ENCODE data around the gene SLC9C2.
"Not testable (repeated sequence)": the region's sequence is repeated elsewhere in the genome, so short reads cannot be mapped to it uniquely, and the experiment has no call there.

SLC9C2 gene

DNA sequence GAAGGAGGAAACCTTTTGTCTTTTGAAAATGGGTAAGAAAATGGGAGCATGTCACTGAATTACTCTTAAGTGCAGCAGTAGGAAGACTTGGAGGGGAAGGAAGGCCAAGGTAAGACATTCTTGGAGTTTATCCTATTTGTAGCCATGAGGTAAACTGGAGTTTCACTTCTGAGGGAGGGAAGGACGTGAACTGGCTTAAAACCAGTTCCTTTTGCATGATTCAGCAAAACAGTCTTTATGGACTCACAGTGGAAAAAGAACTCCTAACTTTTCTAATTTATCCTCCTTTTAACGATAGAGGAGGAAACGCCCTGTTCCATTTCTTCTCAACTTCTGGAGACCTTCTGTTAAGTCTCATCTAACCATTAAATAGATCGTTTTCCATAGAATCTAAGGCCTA, 123.2 kb downstream of the SLC9C2 start:
- DNase-seq: no peak

- no peak for DNase-seq
These were observed 124.7 kb downstream of the SLC9C2 start for GRCh38 chr1:173478094-173478674.

DNA sequence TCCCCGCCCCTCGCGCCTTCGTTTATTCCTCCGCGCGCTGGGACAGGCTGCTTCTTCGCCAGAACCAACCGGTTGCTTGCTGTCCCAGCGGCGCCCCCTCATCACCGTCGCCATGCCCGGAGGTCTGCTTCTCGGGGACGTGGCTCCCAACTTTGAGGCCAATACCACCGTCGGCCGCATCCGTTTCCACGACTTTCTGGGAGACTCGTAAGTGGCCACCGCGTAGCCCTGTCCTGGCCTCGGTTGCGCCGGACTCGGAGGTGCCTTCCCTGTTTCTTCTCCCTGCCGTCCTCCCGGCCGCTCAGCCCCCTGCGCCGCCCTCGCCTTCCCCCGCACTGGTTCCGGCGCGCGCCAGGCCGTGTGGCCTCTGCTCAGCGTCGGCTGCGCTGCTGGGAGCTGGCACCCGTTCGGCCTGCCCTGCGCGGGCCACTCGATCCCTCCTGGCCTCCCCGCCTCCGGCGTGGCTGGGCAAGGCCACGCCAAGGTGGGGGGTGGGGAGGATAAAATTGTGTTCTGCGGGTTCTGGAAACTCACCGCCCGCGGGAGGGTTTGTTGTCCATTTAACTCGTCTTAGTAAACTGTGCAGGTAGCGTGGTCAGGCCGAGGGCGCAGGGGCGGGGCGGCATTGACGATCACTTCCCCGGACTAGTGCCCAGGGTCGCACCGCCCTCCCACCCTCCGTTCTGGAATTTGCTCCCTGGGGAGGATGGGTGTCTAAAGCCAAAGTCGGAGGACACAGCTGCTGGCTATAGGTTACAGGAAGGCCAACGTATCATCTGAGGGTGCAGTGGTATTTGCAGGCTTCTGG, 125.4 kb downstream of the SLC9C2 start, which contains the start of gene PRDX6:
TSS of gene PRDX6 (plus strand) at position 50 of the 808 bp plus-strand sequence. CDS start at position 113, 63 bp downstream.
- no peak for DNase-seq

DNA sequence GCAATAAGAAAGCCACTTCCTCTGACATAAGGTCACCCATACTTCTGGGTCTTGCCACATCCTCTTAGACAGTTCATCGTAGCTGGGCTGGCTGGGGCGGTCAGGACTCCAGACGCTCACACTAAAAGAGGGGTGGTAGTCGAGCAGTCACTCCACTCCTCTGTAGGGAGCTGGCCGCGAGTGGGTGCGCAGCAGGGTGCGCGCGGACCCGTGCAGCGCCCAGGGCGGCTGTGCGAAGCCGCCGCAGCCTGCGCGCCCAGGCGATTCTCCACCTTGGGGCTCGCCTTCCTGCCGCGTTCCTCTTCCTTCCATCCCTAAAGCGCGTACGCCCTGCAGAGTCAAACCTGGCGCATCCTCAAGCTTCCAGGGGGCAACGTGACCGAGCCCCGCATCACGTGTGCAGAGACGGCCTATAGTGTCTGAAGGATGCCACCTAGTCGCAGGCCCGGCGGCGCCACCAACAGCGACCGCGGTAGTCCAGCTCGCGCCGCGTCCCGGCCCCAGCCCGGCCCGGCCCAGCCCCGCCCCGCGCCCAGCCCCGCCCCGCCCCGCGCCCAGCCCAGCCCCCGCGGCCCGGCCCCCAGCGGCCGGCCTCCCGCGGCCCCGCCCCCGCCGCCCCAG, 126.1 kb downstream of the SLC9C2 start:
- peak; percentile 83 for DNase-seq

DNA sequence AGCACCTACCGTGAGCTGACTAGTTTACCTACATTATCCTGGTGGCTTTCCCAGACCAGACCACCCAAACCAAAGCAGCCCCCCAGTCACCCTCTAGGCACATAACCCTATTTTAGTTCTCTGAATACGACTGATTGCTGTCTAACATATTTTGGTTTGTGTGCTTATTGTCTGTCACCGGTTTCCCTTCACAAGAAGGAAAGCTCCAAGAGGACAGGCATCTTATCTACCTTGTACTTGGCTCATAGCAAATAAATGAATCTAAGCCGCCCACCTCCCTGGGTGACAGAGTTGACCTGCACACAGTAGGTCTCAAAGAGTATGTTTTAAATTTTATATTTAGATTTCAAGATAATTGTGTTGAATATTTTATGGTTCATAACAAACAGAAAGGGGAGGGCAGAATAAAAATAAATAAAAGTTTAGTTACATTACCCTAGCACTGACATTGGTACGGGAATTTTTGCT, 126.6 kb downstream of the SLC9C2 start:
- DNase-seq: no peak

DNA sequence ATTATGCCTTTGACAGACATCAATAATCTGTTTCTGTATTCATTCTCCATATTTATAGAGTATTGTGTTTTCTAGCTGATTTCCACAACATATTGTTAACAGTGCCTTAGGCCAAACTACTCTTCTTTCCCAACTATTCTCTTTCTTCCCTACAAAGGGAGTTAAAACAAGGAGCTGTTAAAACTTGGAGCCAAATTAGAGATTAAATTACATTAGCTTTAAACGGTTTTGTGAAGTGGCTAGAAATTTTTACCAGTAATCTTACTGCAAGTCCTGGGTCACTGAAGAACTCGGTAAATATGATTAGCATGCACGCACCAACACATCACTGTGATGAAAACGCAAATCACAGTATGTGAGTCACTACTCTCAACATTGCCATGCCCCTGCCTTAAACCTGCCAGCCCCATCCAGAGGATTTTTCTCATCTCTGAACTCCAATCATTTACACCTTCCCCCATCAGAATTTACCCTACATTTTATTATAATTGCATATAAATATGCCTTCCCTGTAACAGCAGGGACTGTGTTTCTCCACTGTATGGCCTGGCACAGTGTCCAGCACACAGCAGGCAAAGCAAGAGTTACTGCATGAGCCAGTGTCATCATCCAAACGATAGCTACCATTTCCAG, 127.2 kb downstream of the SLC9C2 start:
- peak; percentile 27 for DNase-seq

- not testable (repeated sequence) for DNase-seq
These were observed 128.0 kb downstream of the SLC9C2 start for GRCh38 chr1:173474780-173475421.

DNA sequence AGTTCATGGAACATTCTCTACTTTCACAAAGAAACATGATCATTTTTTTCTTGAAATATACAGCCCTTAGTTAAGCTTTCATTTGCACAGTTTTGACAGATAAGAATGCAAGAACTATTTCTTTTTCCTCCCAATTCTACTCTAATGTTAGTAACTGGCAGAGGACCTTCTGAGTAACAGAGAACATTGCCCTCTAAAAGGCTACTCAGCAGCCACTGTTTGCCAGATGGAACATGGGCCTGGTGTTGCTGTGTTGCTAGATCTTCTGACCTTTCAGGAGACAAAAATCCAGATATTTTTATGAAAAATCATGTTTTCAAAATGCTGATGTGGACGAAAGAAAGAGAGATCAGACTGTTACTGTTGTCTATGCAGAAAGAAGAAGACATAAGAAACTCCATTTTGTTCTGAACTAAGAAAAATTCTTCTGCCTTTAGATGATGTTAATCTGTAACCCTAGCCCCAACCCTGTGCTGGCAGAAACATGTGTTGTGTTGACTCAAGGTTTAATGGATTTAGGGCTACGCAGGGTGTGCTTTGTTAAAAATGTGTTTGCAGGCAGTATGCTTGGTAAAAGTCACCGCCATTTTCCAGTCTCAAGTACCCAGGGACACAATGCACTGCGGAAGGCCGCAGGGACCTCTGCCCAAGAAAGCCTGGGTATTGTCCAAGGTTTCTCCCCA, 128.6 kb downstream of the SLC9C2 start:
- no peak for DNase-seq

- DNase-seq: no peak
These were observed 129.3 kb downstream of the SLC9C2 start for GRCh38 chr1:173473599-173474011.

GRCh38 chr1:173470608-173471007, 132.3 kb downstream of the SLC9C2 start:
- DNase-seq: no peak

- no peak for DNase-seq
These were observed 133.2 kb downstream of the SLC9C2 start for GRCh38 chr1:173469656-173470055.

DNA sequence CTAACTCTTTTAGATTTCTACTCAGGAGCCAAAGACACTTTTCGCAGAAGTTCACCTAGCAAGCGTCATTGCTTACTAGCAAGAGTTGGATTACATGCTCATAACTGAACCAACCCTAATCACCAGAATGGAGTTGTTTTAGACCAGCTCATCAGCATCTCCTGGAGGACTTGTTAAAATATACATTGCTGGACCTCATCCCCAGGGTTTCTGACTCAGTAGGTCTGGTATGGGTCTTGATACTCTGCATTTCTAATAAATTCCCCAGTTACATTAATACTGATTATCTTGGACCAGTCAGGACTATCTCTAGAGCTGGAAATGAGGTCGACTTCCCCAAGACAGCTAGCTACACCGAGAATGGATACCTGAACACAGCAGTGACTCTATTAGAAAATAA, 135.4 kb downstream of the SLC9C2 start:
- no peak for DNase-seq

DNA sequence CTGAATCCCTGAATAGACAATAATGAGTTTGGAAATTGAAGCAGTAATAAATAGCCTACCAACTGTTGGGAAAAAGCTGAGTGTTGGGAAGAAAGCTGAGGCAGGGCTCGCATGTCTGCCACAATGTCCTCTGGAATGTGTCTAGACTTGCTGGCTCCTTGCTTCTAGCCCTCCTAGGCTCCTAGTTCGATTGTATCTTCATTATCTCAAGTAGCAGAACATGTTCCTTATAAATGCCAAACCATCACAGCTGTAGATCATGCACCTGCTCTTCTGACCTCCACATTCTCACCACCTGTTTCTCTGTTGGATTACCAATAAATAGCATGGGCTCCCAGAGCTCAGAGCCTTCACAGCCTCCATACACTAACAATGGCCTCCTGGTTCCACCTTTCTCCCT, 138.7 kb downstream of the SLC9C2 start:
- not testable (repeated sequence) for DNase-seq

DNA sequence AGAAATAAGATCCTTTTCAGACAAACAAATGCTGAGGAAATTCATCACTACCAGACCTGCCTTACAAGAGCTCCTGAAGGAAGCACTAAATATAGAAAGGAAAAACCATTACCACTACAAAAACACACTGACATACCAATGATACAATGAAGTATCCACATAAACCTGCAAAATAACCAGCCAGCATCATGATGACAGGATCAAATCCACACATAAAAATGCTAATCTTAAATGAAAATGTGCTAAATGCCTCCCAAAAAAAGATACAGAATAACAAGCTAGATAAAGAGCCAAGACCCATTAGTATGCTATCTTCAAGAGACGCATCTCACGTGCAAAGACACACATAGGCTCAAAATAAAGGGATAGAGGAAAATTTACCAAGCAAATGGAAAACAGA, 140.2 kb downstream of the SLC9C2 start:
- not testable (repeated sequence) for DNase-seq

DNA sequence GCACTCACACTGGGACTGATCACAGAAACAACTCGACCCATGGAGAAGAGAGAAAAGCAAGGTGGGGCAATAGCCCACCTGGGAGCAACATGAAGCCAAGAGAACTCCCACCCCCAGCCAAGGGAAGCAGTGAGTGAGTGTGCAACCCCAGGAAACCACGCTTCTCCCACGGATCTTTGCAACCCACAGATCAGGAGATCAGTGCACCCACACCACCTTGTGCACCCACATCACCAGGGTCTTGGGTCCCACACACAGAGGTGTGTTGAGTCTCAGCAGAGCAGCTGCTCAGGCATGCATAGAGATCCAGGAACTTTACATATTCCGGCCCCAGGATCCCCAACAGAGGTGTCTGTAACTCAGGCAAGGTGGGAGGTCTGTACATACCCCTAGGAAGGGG, 143.0 kb downstream of the SLC9C2 start:
- no peak for DNase-seq

- DNase-seq: no peak
These were observed 147.8 kb downstream of the SLC9C2 start for GRCh38 chr1:173454966-173455524.

- DNase-seq: no peak
These were observed 148.9 kb downstream of the SLC9C2 start for GRCh38 chr1:173453982-173454381.

GRCh38 chr1:173451981-173452380, 150.9 kb downstream of the SLC9C2 start:
- DNase-seq: no peak
